ENCODE data around the gene C12orf56. TPM values are rescaled to one million over a fixed set of nuclear protein-coding genes. Genes with fewer than 3 reads are reported as not detected.
"Not testable (repeated sequence)": the region's sequence is repeated elsewhere in the genome, so short reads cannot be mapped to it uniquely, and the experiment has no call there.

C12orf56 gene
- total RNA-seq, 1 experiment from 2014 or later, result 8.1 TPM

GRCh38 chr12:64385019-64385418 is 5.5 kb downstream of the C12orf56 start:
- no peaks in the 10 kb centered on the region for H4K20me1 ChIP-seq (ENCODE audit: low read length)
- peaks cover 41% of the 10 kb centered on the region for H3K4me1 ChIP-seq (ENCODE audit: insufficient read depth, low read length)
- no peaks in the 10 kb centered on the region for H3K27me3 ChIP-seq (ENCODE audit: low read length)
- H3K4me3 ChIP-seq (ENCODE audit: low read length), result no peak overlapping the region
- DNase-seq (no peak), ATAC-seq (no peak)
- CTCF ChIA-PET, result no interaction called here
- peak overlapping the region; percentile 71; the same call in 1 of the 2 replicates for H2AFZ ChIP-seq (ENCODE audit: low read length)
- BruUV-seq (replicated peaks), result TSS peak; percentile 99
- no peaks in the 10 kb centered on the region for H3K9me2 ChIP-seq (replicated peaks; ENCODE audit: low read length)
- intact Hi-C loops (cut with micrococcal nuclease), result no loop called here
- peak overlapping the region; percentile 41 for H3K4me2 ChIP-seq (ENCODE audit: low read length)
- H3K9ac ChIP-seq (ENCODE audit: low read length), result peak overlapping the region; percentile 23; the same call in 1 of the 2 replicates
- H3K9me3 ChIP-seq (ENCODE audit: low read length), result no peaks in the 10 kb centered on the region
- peaks cover 4% of the 10 kb centered on the region; the same call in 1 of the 2 replicates for H3K36me3 ChIP-seq (ENCODE audit: low read depth, low read length)
- POLR2A ChIA-PET (ENCODE audit: unreplicated experiment), result no interaction called here
- no peak for TF ChIP-seq EZH2 (IDR thresholded peaks at IDR 0.05; ENCODE audit: low read length, unreplicated experiment)
- no peak for TF ChIP-seq CTCF (conservative IDR thresholded peaks at IDR 0.05; ENCODE audit: low read depth, low read length)
- no peak for TF ChIP-seq EZH2phosphoT487 (IDR thresholded peaks at IDR 0.05; ENCODE audit: borderline replicate concordance, low read length)
- H3K27ac ChIP-seq (ENCODE audit: low read length), result peak overlapping the region; percentile 80
- no peaks in the 10 kb centered on the region for H3K79me2 ChIP-seq (ENCODE audit: low read length)
- peaks cover 3% of the 10 kb centered on the region for H3F3A ChIP-seq (ENCODE audit: low read length, unreplicated experiment)

- ChIA-PET CTCF (interaction anchor here (0.6 kb wide), 1 partner anchor 14 kb away, joined by 3 read pairs; no protein-coding TSS in a partner anchor), POLR2A (ENCODE audit: unreplicated experiment) (interaction anchor here (0.6 kb wide), 1 partner anchor 14 kb away, joined by 3 read pairs; no protein-coding TSS in a partner anchor)
- peak; percentile 63 for ATAC-seq
- Histone ChIP-seq H4K20me1 (ENCODE audit: low read length) (no peaks in the 10 kb centered on the region), H3F3A (ENCODE audit: low read length, unreplicated experiment) (peaks cover 3% of the 10 kb centered on the region), H3K9me2 (replicated peaks; ENCODE audit: low read length) (no peaks in the 10 kb centered on the region), H3K9me3 (ENCODE audit: low read length) (no peaks in the 10 kb centered on the region), H3K4me3 (ENCODE audit: low read length) (no peak overlapping the region), H3K79me2 (ENCODE audit: low read length) (no peaks in the 10 kb centered on the region), H3K4me1 (ENCODE audit: insufficient read depth, low read length) (peaks cover 41% of the 10 kb centered on the region), H3K27ac (ENCODE audit: low read length) (peak overlapping the region; percentile 12; the same call in 1 of the 2 replicates), H2AFZ (ENCODE audit: low read length) (0 out of 2 replicates have a peak overlapping the region, but pooled peaks have one; percentile 5), H3K9ac (ENCODE audit: low read length) (no peak overlapping the region), H3K4me2 (ENCODE audit: low read length) (0 out of 2 replicates have a peak overlapping the region, but pooled peaks have one; percentile 1), H3K36me3 (ENCODE audit: low read depth, low read length) (peaks cover 4% of the 10 kb centered on the region; the same call in 1 of the 2 replicates), H3K27me3 (ENCODE audit: low read length) (no peaks in the 10 kb centered on the region)
- intact Hi-C loops (cut with micrococcal nuclease), result no loop called here
- no peak for TF ChIP-seq EZH2 (IDR thresholded peaks at IDR 0.05; ENCODE audit: low read length, unreplicated experiment)
- no peak for TF ChIP-seq CTCF (conservative IDR thresholded peaks at IDR 0.05; ENCODE audit: low read depth, low read length)
- no peak for TF ChIP-seq EZH2phosphoT487 (IDR thresholded peaks at IDR 0.05; ENCODE audit: borderline replicate concordance, low read length)
- peak; percentile 58 for DNase-seq
- BruUV-seq (replicated peaks), result no TSS peak
Measured at GRCh38 chr12:64383675-64384074, 6.9 kb downstream of the C12orf56 start.

GRCh38 chr12:64362721-64363305 is 27.7 kb downstream of the C12orf56 start:
- intact Hi-C loops (cut with micrococcal nuclease), result no loop called here
- H3K36me3 ChIP-seq (ENCODE audit: low read depth, low read length), result no peaks in the 10 kb centered on the region
- H3K9me2 ChIP-seq (replicated peaks; ENCODE audit: low read length), result no peaks in the 10 kb centered on the region
- H3K4me2 ChIP-seq (ENCODE audit: low read length), result no peak overlapping the region
- no peaks in the 10 kb centered on the region for H3K79me2 ChIP-seq (ENCODE audit: low read length)
- TF ChIP-seq EZH2 (IDR thresholded peaks at IDR 0.05; ENCODE audit: low read length, unreplicated experiment) (no peak), EZH2phosphoT487 (IDR thresholded peaks at IDR 0.05; ENCODE audit: borderline replicate concordance, low read length) (no peak), CTCF (conservative IDR thresholded peaks at IDR 0.05; ENCODE audit: low read depth, low read length) (no peak)
- no peaks in the 10 kb centered on the region for H3K4me1 ChIP-seq (ENCODE audit: insufficient read depth, low read length)
- H3F3A ChIP-seq (ENCODE audit: low read length, unreplicated experiment), result no peaks in the 10 kb centered on the region
- no peaks in the 10 kb centered on the region for H3K9me3 ChIP-seq (ENCODE audit: low read length)
- no peak overlapping the region for H3K9ac ChIP-seq (ENCODE audit: low read length)
- H3K27me3 ChIP-seq (ENCODE audit: low read length), result no peaks in the 10 kb centered on the region
- H3K4me3 ChIP-seq (ENCODE audit: low read length), result no peak overlapping the region
- H2AFZ ChIP-seq (ENCODE audit: low read length), result no peak overlapping the region
- no peaks in the 10 kb centered on the region for H4K20me1 ChIP-seq (ENCODE audit: low read length)
- DNase-seq, result no peak
- BruUV-seq (replicated peaks), result no TSS peak
- ATAC-seq, result no peak
- ChIA-PET CTCF (no interaction called here), POLR2A (ENCODE audit: unreplicated experiment) (no interaction called here)
- H3K27ac ChIP-seq (ENCODE audit: low read length), result no peak overlapping the region

GRCh38 chr12:64361173-64361572 is 29.4 kb downstream of the C12orf56 start:
- POLR2A ChIA-PET (ENCODE audit: unreplicated experiment); intact Hi-C loops (cut with micrococcal nuclease); H3K4me3 ChIP-seq (ENCODE audit: low read length): not testable (repeated sequence)

More at GRCh38 chr12:64361173-64361572, 29.4 kb downstream of the C12orf56 start:
- H3K9ac ChIP-seq (ENCODE audit: low read length); BruUV-seq (replicated peaks); H3K79me2 ChIP-seq (ENCODE audit: low read length); ATAC-seq; H4K20me1 ChIP-seq (ENCODE audit: low read length); H3K27me3 ChIP-seq (ENCODE audit: low read length); DNase-seq; H2AFZ ChIP-seq (ENCODE audit: low read length); H3K9me2 ChIP-seq (replicated peaks; ENCODE audit: low read length); CTCF ChIA-PET; H3K36me3 ChIP-seq (ENCODE audit: low read depth, low read length); H3F3A ChIP-seq (ENCODE audit: low read length, unreplicated experiment); H3K27ac ChIP-seq (ENCODE audit: low read length); H3K4me1 ChIP-seq (ENCODE audit: insufficient read depth, low read length); H3K4me2 ChIP-seq (ENCODE audit: low read length); H3K9me3 ChIP-seq (ENCODE audit: low read length): not testable (repeated sequence)

All from PC-3 (cell line).